Measurements from ENCODE around the gene GPS2.

GPS2 gene

DNA sequence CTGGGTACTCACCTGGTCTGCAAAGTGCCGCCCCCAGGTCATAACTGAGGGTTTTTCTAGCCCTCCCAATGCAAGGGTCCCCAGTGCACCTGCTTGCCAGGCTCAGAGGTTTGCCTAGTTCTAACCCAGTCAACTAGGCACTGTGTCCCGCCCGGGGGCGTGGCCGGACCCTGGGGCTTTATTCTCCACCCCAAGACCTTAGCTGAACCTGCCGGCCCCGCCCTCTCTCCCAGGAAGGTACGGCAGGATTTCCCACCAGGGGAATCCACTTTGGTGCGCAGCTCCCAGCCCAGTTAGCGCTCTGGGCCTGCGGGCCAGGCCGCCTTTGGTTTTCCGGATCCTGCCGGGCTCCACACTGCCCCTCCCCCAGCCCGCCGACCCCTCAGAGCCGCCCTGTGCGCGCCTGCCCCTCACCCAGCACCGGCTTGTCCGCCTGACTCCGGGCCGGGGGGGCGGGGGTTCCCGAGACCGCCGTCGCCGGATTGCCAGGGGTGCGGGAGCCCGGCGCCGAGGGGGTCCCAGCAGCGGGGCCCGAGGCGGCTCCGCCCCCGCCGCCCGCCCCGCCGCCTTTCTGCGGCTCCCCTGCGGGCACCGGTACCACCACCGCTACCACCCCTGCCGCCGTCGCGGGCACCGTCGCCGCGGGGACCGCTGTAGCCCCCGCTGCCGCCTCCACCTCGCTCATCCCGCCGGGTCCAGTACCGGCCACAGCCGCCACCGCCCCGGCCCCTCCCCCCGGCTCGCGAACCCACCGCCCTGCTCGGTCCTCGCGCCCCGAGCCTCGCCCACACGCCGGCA lies 21.1 kb downstream of the GPS2 start:
- no peak for DNase-seq (ENCODE audit: low spot score)
- in situ Hi-C loops (cut with MboI; ENCODE audit: low sequenced_read_pairs, unreplicated experiment): loop anchor here (25.0 kb wide), 1 partner anchor 257 kb away; the partner anchor contains the start of genes SLC16A11 and SLC16A13
- TF ChIP-seq, protein P1, sequence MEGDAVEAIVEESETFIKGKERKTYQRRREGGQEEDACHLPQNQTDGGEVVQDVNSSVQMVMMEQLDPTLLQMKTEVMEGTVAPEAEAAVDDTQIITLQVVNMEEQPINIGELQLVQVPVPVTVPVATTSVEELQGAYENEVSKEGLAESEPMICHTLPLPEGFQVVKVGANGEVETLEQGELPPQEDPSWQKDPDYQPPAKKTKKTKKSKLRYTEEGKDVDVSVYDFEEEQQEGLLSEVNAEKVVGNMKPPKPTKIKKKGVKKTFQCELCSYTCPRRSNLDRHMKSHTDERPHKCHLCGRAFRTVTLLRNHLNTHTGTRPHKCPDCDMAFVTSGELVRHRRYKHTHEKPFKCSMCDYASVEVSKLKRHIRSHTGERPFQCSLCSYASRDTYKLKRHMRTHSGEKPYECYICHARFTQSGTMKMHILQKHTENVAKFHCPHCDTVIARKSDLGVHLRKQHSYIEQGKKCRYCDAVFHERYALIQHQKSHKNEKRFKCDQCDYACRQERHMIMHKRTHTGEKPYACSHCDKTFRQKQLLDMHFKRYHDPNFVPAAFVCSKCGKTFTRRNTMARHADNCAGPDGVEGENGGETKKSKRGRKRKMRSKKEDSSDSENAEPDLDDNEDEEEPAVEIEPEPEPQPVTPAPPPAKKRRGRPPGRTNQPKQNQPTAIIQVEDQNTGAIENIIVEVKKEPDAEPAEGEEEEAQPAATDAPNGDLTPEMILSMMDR (IDR thresholded peaks at IDR 0.05; ENCODE audit: borderline replicate concordance, control extremely low read depth, extremely low read depth, insufficient read depth, missing control alignments): no peak

DNA sequence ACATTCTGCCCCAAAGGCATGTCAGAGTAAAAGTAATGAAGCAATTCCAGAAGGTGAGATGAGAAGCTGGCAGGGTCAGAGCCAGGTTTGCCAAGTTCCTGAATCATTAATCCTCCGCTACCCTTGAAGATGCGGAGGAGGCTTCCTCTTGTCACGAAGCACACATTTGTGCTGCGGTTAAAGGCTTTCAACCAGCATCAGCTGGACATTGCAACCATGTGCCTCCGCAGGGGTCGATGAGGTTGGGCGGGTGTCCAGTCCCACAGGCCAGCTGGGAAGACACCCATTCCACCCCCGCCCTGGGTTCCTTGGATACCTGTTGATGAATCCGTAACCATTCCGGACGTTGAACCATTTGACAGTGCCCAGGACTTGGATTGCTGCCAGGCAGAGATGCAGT lies 22.0 kb downstream of the GPS2 start:
- in situ Hi-C loops (cut with MboI; ENCODE audit: low sequenced_read_pairs, unreplicated experiment): loop anchor here (25.0 kb wide), 1 partner anchor 256 kb away; the partner anchor contains the start of genes SLC16A11 and SLC16A13
- peak; percentile 12 for DNase-seq (ENCODE audit: low spot score)
- TF ChIP-seq, protein P1 (IDR thresholded peaks at IDR 0.05; ENCODE audit: borderline replicate concordance, control extremely low read depth, extremely low read depth, insufficient read depth, missing control alignments): no peak

DNA sequence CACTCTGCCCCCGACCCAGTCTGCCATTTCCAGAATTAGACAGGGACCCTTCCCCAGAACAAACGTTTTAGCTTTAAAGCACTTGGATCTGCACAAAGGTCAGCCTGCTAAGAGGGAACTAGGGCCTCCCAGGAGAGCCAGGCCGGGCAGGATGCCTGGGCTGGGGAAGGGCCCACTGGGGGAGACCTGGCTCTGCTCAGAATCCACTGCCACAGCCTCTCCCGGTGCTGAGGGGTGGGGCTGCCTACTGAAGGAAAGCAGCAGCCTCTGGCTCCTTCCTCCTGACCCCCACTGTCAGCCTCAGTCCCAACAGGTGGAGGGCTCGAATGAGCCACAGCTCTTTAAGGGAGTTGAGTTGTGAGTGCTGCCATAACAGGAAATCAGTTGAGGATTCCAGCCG lies 22.4 kb downstream of the GPS2 start:
- TF ChIP-seq, protein P1 (IDR thresholded peaks at IDR 0.05; ENCODE audit: borderline replicate concordance, control extremely low read depth, extremely low read depth, insufficient read depth, missing control alignments): no peak
- in situ Hi-C loops (cut with MboI; ENCODE audit: low sequenced_read_pairs, unreplicated experiment): loop anchor here (25.0 kb wide), 1 partner anchor 255 kb away; the partner anchor contains the start of genes SLC16A11 and SLC16A13
- peak; percentile 34 for DNase-seq (ENCODE audit: low spot score)

DNA sequence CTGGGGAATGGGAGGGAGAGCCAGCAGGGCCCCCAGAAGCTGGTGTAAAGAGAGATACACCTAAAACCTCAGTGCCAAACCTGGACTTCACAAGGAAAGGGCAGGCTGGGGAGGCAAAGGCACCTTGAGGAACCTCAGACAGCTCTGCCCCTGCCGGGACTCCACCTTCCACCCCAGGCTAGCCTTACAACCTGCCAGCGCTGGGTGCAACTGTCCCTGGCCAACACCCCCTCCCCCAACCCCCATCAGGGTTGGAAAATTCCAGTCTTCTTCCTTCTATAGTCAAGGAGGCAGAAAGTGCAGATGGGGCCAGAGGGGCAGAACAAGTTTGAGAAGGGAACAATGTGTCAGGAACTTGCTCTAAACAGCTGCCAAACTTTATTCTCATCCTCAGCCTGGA lies 23.0 kb downstream of the GPS2 start:
- DNase-seq (ENCODE audit: low spot score): no peak
- in situ Hi-C loops (cut with MboI; ENCODE audit: low sequenced_read_pairs, unreplicated experiment): loop anchor here (25.0 kb wide), 1 partner anchor 255 kb away; the partner anchor contains the start of genes SLC16A11 and SLC16A13
- TF ChIP-seq, protein P1 (IDR thresholded peaks at IDR 0.05; ENCODE audit: borderline replicate concordance, control extremely low read depth, extremely low read depth, insufficient read depth, missing control alignments): no peak

DNA sequence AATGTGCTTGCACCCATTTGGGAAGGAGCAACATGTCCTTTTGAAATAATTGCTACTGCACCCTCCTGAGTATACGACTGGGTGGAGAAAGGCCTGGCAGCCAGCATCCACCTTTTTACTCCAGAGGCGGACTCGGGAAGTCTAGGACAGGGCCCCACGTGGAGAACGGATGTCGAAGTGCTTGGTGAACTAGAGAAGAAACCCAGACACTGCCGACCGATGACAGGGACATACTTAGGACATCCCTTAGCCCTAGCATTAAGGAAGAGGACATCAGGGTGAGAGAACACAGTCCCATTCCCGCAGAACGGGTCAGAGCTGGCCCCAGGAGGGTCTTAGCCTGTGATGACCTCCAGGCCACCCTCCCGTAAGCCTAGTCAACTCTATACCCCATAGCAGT lies 24.5 kb downstream of the GPS2 start:
- in situ Hi-C loops (cut with MboI; ENCODE audit: low sequenced_read_pairs, unreplicated experiment): loop anchor here (25.0 kb wide), 1 partner anchor 253 kb away; the partner anchor contains the start of genes SLC16A11 and SLC16A13
- TF ChIP-seq, protein P1 (IDR thresholded peaks at IDR 0.05; ENCODE audit: borderline replicate concordance, control extremely low read depth, extremely low read depth, insufficient read depth, missing control alignments): no peak
- peak; percentile 17 for DNase-seq (ENCODE audit: low spot score)

DNA sequence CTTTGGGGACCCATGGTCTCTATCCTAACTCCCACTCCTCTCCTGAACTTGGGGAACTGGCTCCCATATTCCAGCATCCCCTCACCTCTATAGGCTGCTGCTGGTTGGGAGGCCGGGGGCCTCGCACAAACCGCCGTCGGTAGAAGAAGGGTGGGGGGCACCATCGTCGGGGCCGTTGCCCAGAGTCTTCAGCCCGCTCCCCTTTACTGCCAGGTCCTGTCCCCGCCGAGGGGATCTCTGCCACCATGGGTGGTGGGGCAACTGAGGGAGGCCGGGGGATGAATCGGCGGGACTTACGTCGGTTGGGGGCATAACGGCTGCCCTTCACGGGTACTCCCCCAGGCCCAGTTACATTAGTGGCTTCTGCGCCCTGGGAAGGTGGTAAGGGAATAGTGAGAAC lies 25.0 kb downstream of the GPS2 start:
- DNase-seq (ENCODE audit: low spot score): peak; percentile 23
- TF ChIP-seq, protein P1 (IDR thresholded peaks at IDR 0.05; ENCODE audit: borderline replicate concordance, control extremely low read depth, extremely low read depth, insufficient read depth, missing control alignments): no peak
- in situ Hi-C loops (cut with MboI; ENCODE audit: low sequenced_read_pairs, unreplicated experiment): loop anchor here (25.0 kb wide), 1 partner anchor 253 kb away; the partner anchor contains the start of genes SLC16A11 and SLC16A13
